B cell (primary cell): ENCODE measurements around the gene LAMP5.

Experiments
- EZH2 ChIP-seq: IDR thresholded peaks from 2 replicates; pipeline ENCODE4 v1.6.1; 2012; ENCODE audit warnings: borderline replicate concordance, low read depth, mild to moderate bottlenecking, moderate library complexity, low read length; ENCODE audit not compliant: insufficient read depth, poor library complexity, severe bottlenecking
- TF ChIP-seq, protein P1 (sequence below): fragments of 200-600 bp; IDR thresholded peaks from one replicate; pipeline ENCODE4 v1.8.0; 2022; ENCODE audit warnings: antibody characterized with exemption, mild to moderate bottlenecking

DNA sequence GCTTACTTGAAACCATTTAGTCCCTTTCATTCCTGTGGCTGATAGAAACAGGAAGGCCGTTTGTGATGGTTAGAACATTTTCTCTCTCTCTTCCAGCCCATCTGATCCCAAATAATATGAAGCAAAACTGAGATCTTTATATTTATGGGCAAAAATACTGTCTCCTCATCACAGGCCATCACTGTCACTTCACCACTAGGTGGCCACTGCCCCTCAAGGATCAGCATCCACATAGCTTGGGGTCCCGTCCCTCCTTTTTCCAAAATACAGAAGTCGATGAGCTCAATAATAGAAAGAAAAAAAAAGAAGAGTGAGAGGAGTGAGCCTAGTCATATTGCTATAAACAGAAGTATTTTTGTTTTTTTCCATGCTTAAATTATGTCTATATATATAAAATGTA lies 46.4 kb upstream of the LAMP5 start:
- TF ChIP-seq, protein P1, sequence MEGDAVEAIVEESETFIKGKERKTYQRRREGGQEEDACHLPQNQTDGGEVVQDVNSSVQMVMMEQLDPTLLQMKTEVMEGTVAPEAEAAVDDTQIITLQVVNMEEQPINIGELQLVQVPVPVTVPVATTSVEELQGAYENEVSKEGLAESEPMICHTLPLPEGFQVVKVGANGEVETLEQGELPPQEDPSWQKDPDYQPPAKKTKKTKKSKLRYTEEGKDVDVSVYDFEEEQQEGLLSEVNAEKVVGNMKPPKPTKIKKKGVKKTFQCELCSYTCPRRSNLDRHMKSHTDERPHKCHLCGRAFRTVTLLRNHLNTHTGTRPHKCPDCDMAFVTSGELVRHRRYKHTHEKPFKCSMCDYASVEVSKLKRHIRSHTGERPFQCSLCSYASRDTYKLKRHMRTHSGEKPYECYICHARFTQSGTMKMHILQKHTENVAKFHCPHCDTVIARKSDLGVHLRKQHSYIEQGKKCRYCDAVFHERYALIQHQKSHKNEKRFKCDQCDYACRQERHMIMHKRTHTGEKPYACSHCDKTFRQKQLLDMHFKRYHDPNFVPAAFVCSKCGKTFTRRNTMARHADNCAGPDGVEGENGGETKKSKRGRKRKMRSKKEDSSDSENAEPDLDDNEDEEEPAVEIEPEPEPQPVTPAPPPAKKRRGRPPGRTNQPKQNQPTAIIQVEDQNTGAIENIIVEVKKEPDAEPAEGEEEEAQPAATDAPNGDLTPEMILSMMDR = peak; percentile 31
- TF ChIP-seq EZH2 = no peak
